Trophoblast cell (in vitro differentiated cells and primary cell): ENCODE data around the gene EPN2.

Experiments used
- DNase-seq, 2 donors: peaks; one replicate each; pipeline ENCODE4 v3.0.0-alpha.2; 2016
- H2AFZ ChIP-seq: 2 replicates; pipeline ENCODE4 v1.6.1; 2013; ENCODE audit warnings: low read length, moderate library complexity, mild to moderate bottlenecking; ENCODE audit not compliant: insufficient read depth, poor library complexity
- H2AK5ac ChIP-seq: 2 replicates; pipeline ENCODE4 v1.6.1; 2013; ENCODE audit warnings: mild to moderate bottlenecking, low read length
- H2BK120ac ChIP-seq: 2 replicates; pipeline ENCODE4 v1.6.1; 2013; ENCODE audit warnings: low read length, mild to moderate bottlenecking, moderate library complexity; ENCODE audit not compliant: insufficient read depth, poor library complexity
- H2BK12ac ChIP-seq: 2 replicates; pipeline ENCODE4 v1.6.1; 2013; ENCODE audit warnings: mild to moderate bottlenecking, low read length, moderate library complexity
- H2BK5ac ChIP-seq: 2 replicates; pipeline ENCODE4 v1.6.1; 2013; ENCODE audit warnings: low read length, low read depth, moderate library complexity, mild to moderate bottlenecking; ENCODE audit not compliant: poor library complexity
- H3K14ac ChIP-seq: 2 replicates; pipeline ENCODE4 v1.6.1; 2013; ENCODE audit warnings: mild to moderate bottlenecking, low read length
- H3K18ac ChIP-seq: 2 replicates; pipeline ENCODE4 v1.6.1; 2013; ENCODE audit warnings: mild to moderate bottlenecking, low read length
- H3K23ac ChIP-seq: 2 replicates; pipeline ENCODE4 v1.6.1; 2013; ENCODE audit warnings: low read length
- H3K27ac ChIP-seq: 2 replicates; pipeline ENCODE4 v1.5.1; 2013; ENCODE audit warnings: low read depth, mild to moderate bottlenecking, inconsistent platforms, low read length, moderate library complexity
- H3K27me3 ChIP-seq: 2 replicates; pipeline ENCODE4 v1.6.1; 2013; ENCODE audit warnings: inconsistent platforms, mild to moderate bottlenecking, low read length, moderate library complexity; ENCODE audit not compliant: insufficient read depth
- H3K36me3 ChIP-seq, 2 experiments: 1 replicate in 1 of 2; 2 replicates in 1 of 2; pipeline ENCODE4 v1.6.1; 2013; ENCODE audit warnings: low read length in 2 of 2, mild to moderate bottlenecking in 2 of 2, moderate library complexity in 1 of 2; ENCODE audit not compliant: insufficient read depth in 2 of 2, control insufficient read depth in 1 of 2
- H3K4ac ChIP-seq: 2 replicates; pipeline ENCODE4 v1.6.1; 2013; ENCODE audit warnings: low read depth, mild to moderate bottlenecking, low read length, moderate library complexity
- H3K4me1 ChIP-seq, 2 experiments: 1 replicate in 1 of 2; 2 replicates in 1 of 2; pipeline ENCODE4 v1.6.1; 2013; ENCODE audit warnings: low read length in 2 of 2, mild to moderate bottlenecking in 2 of 2, moderate library complexity in 1 of 2; ENCODE audit not compliant: insufficient read depth in 2 of 2, control insufficient read depth in 1 of 2
- H3K4me2 ChIP-seq: 2 replicates; pipeline ENCODE4 v1.6.1; 2013; ENCODE audit warnings: inconsistent platforms, mild to moderate bottlenecking, low read length, moderate library complexity
- H3K4me3 ChIP-seq: 2 replicates; pipeline ENCODE4 v1.5.1; 2013; ENCODE audit warnings: mild to moderate bottlenecking, low read depth, low read length, inconsistent platforms
- H3K79me1 ChIP-seq: one replicate; pipeline ENCODE4 v1.6.1; 2013; ENCODE audit warnings: low read length
- H3K79me2 ChIP-seq: 2 replicates; pipeline ENCODE4 v1.6.1; 2013; ENCODE audit warnings: low read length, mild to moderate bottlenecking; ENCODE audit not compliant: control insufficient read depth, insufficient read depth, poor library complexity
- H3K9ac ChIP-seq: 2 replicates; pipeline ENCODE4 v1.6.1; 2013; ENCODE audit warnings: mild to moderate bottlenecking, low read length
- H3K9me3 ChIP-seq: 2 replicates; pipeline ENCODE4 v1.6.1; 2013; ENCODE audit warnings: low read depth, mild to moderate bottlenecking, control low read depth, inconsistent platforms, low read length; ENCODE audit not compliant: insufficient read depth
- H4K12ac ChIP-seq: 2 replicates; pipeline ENCODE4 v1.6.1; 2013; ENCODE audit warnings: low read depth, mild to moderate bottlenecking, low read length, moderate library complexity
- H4K8ac ChIP-seq: 2 replicates; pipeline ENCODE4 v1.6.1; 2013; ENCODE audit warnings: low read depth, mild to moderate bottlenecking, low read length, moderate library complexity
- H4K91ac ChIP-seq: one replicate; pipeline ENCODE4 v1.6.1; 2013; ENCODE audit warnings: low read depth, mild to moderate bottlenecking, low read length, moderate library complexity
- WGBS: extraction: QIAGEN DNeasy Blood & Tissue Kit; methylation state at CpG from one replicate; pipeline ENCODE4 v1.1.7; 2013; ENCODE audit warnings: missing lambda C conversion rate; ENCODE audit not compliant: insufficient read length, insufficient coverage; ENCODE audit errors: extremely low coverage; 5-methylcytosine and 5-hydroxymethylcytosine counted together

The EPN2 gene

DNA sequence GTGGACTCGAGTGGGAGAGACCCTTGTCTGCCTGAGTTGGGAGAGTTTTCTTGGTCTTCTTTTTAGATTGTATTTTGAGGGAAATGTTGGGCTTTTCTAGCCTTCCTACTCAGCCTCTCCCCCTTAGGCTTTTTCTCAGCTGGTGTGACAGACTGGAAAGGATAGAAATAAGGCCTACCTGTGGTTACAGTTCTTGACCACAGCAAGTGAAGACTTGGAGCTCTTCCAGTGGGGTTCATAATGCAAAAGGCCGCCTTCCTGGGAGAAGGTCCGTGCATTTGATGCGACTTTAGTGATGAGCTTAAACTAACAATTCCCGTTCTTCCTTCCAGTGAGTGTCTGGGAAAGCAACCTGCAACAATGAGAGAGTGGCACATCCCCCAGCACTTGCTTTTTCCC, 68.6 kb downstream of the EPN2 start:
- H3K4me1 ChIP-seq = peaks cover 12 to 17% of the 10 kb centered on the region in 2 experiments

DNA sequence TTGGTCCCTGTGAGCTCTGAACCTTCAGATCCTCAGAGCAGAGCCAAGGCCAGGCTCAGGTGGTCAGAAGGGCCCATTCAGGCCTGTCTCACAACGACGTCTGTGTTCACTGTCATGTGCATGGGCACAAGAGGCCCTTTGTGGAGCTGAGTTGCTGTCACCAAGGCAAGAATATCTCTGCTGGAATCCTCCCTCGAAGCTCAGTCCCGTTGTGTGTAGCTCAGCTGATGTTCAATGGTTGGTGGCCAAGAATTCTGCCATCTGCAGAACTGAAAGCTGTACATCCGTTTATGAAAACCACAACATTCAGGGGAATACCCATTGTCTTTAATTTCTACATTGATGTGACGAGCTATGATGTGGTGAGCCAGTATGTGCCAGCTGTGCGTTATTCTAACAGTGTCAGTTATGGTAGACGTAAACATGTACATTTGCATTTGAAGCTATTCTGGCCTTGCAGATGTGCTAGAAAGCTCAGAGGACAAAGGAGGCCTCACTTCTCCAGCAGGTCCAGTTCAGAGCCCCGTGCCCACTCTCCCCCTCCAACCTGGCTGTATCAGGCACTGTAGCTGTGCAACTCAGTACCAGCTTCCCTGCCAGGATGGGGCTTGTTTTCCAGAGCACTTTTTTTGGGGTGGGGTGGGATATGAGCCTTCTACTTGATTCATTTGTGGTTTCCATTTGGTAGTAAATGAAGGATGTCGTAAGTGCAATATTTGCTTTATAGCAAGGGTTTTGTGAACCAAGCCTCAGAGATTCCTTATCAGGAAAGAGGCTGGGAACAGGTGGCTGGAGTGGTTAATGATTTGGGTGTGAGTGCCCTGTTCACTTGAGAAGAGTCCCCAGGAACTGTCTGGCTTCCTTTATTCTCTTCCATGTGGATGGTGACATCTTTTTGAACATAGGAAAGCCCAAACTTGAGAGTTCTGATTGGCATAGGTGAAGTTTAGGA, 69.3 kb downstream of the EPN2 start:
- H3K4me3 ChIP-seq = no peak overlapping the region
- no peaks in the 10 kb centered on the region for H3K27me3 ChIP-seq
- H3K18ac ChIP-seq = no peak overlapping the region
- no peak overlapping the region for H2BK12ac ChIP-seq
- no peak overlapping the region for H2BK5ac ChIP-seq
- no peak overlapping the region for H4K12ac ChIP-seq
- no peak overlapping the region for H2AK5ac ChIP-seq
- peaks cover 21% of the 10 kb centered on the region in 2 experiments for H3K36me3 ChIP-seq
- peaks cover 12 to 17% of the 10 kb centered on the region in 2 experiments for H3K4me1 ChIP-seq
- H4K8ac ChIP-seq = no peak overlapping the region
- no peak overlapping the region for H2AFZ ChIP-seq
- no peak overlapping the region for H2BK120ac ChIP-seq
- no peak overlapping the region for H3K4me2 ChIP-seq
- H3K23ac ChIP-seq = no peak overlapping the region
- H3K79me2 ChIP-seq = no peaks in the 10 kb centered on the region
- H3K79me1 ChIP-seq = peaks cover 2% of the 10 kb centered on the region
- H3K14ac ChIP-seq = no peak overlapping the region
- DNase-seq = peak in 1 of 2 donors; percentile 27
- no peaks in the 10 kb centered on the region for H3K9me3 ChIP-seq
- H4K91ac ChIP-seq = no peak overlapping the region
- WGBS = no CpG with 5 or more reads among the region's 10 CpGs
- no peak overlapping the region for H3K27ac ChIP-seq
- H3K9ac ChIP-seq = no peak overlapping the region
- no peak overlapping the region for H3K4ac ChIP-seq

More for the DNA sequence above, 68.6 kb downstream of the EPN2 start:
- Histone ChIP-seq H3K23ac (no peak overlapping the region), H3K4me3 (no peak overlapping the region), H3K14ac (no peak overlapping the region), H4K8ac (no peak overlapping the region), H3K27me3 (no peaks in the 10 kb centered on the region), H2BK12ac (no peak overlapping the region), H3K27ac (no peak overlapping the region), H3K79me1 (peaks cover 2% of the 10 kb centered on the region), H3K79me2 (no peaks in the 10 kb centered on the region), H3K9me3 (no peaks in the 10 kb centered on the region), H4K12ac (no peak overlapping the region), H3K36me3 (peaks cover 23% of the 10 kb centered on the region in 2 experiments), H3K18ac (no peak overlapping the region), H4K91ac (no peak overlapping the region), H2BK120ac (no peak overlapping the region), H3K4me2 (no peak overlapping the region), H3K4ac (no peak overlapping the region), H2AFZ (no peak overlapping the region), H2BK5ac (no peak overlapping the region), H2AK5ac (no peak overlapping the region), H3K9ac (no peak overlapping the region)
- no peak for DNase-seq
- no CpG with 5 or more reads among the region's 5 CpGs for WGBS

GRCh38 chr17:19307521-19307920, 70.4 kb downstream of the EPN2 start:
- H3K23ac ChIP-seq = no peak overlapping the region
- H3K27ac ChIP-seq = no peak overlapping the region
- no peaks in the 10 kb centered on the region for H3K79me2 ChIP-seq
- no peaks in the 10 kb centered on the region for H3K27me3 ChIP-seq
- H3K9ac ChIP-seq = no peak overlapping the region
- no peak overlapping the region for H2BK12ac ChIP-seq
- no peak overlapping the region for H3K18ac ChIP-seq
- H4K8ac ChIP-seq = no peak overlapping the region
- no peak overlapping the region for H3K14ac ChIP-seq
- no CpG with 5 or more reads among the region's 10 CpGs for WGBS
- H2BK120ac ChIP-seq = no peak overlapping the region
- no peak overlapping the region for H3K4me3 ChIP-seq
- no peak overlapping the region for H3K4ac ChIP-seq
- H2AK5ac ChIP-seq = no peak overlapping the region
- H3K9me3 ChIP-seq = no peaks in the 10 kb centered on the region
- no peak overlapping the region for H4K91ac ChIP-seq
- no peak overlapping the region for H2BK5ac ChIP-seq
- peaks cover 22% of the 10 kb centered on the region in 2 experiments for H3K36me3 ChIP-seq
- H3K4me2 ChIP-seq = no peak overlapping the region
- peaks cover 17 to 23% of the 10 kb centered on the region in 2 experiments for H3K4me1 ChIP-seq
- no peak for DNase-seq
- H2AFZ ChIP-seq = no peak overlapping the region
- no peak overlapping the region for H4K12ac ChIP-seq
- H3K79me1 ChIP-seq = peaks cover 4% of the 10 kb centered on the region

DNA sequence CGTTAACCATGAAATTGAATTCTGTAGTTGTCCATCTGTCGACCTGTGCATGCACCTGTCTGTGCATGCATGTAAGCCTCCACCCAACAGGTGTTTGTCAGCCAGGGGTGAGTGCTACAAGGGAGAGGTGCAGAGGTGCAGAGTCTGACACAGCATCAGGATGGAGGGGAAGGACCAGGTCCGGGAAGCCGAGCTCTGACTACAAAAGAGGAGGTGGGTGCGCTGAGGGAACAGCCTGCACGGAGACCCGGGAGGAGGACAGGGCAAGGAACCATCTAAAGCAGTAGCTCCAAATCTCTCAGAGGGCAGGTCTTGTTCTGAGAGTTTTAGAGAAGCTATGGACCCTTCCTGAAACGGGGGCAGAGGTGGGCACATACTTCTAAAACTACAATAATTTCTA, 71.2 kb downstream of the EPN2 start:
- no peak overlapping the region for H2BK120ac ChIP-seq
- H3K4ac ChIP-seq = no peak overlapping the region
- no peak overlapping the region for H3K14ac ChIP-seq
- DNase-seq = no peak
- no peaks in the 10 kb centered on the region for H3K9me3 ChIP-seq
- peaks cover 17 to 22% of the 10 kb centered on the region in 2 experiments for H3K4me1 ChIP-seq
- H3K36me3 ChIP-seq = peaks cover 27 to 31% of the 10 kb centered on the region in 2 experiments
- H3K79me2 ChIP-seq = no peaks in the 10 kb centered on the region
- H3K27ac ChIP-seq = no peak overlapping the region
- no peak overlapping the region for H2BK5ac ChIP-seq
- H3K79me1 ChIP-seq = peaks cover 4% of the 10 kb centered on the region
- no CpG with 5 or more reads among the region's 8 CpGs for WGBS
- no peak overlapping the region for H2AFZ ChIP-seq
- no peak overlapping the region for H3K23ac ChIP-seq
- no peak overlapping the region for H3K9ac ChIP-seq
- no peak overlapping the region for H3K18ac ChIP-seq
- no peak overlapping the region for H4K91ac ChIP-seq
- no peak overlapping the region for H4K12ac ChIP-seq
- no peak overlapping the region for H3K4me3 ChIP-seq
- H4K8ac ChIP-seq = no peak overlapping the region
- no peaks in the 10 kb centered on the region for H3K27me3 ChIP-seq
- no peak overlapping the region for H2BK12ac ChIP-seq
- H3K4me2 ChIP-seq = no peak overlapping the region
- no peak overlapping the region for H2AK5ac ChIP-seq
